Astrocyte of the spinal cord (primary cell): ENCODE results near the gene ANKRD40CL.

Source experiments
- DNase-seq: peaks from one replicate; pipeline ENCODE4 v3.0.0; 2011; ENCODE audit warnings: low read depth, low spot score
- H3K4me3 ChIP-seq: 2 replicates; pipeline ENCODE4 v1.5.1; 2011; ENCODE audit warnings: low read depth, mild to moderate bottlenecking, low read length, moderate library complexity
- CTCF ChIP-seq: IDR thresholded peaks from 2 replicates; pipeline ENCODE4 v1.5.1; 2012; ENCODE audit warnings: low read depth, mild to moderate bottlenecking, low read length, inconsistent platforms
- in situ Hi-C: cut with HindIII; loops from 2 replicates; pipeline ENCODE4 v1.10.0; 2017; ENCODE audit warnings: low sequenced_read_pairs

ANKRD40CL gene

GRCh38 chr17:50767446-50767845, at the start of gene ANKRD40CL:
ANKRD40CL (minus strand) TSS chr17:50767518; CDS start chr17:50766913, 605 bp downstream.
- no peak within 1 kb of the TSS for H3K4me3 ChIP-seq
- DNase-seq = no peak
- in situ Hi-C loops = no loop called here
- TF ChIP-seq CTCF = no peak

GRCh38 chr17:50816271-50816670, 49.0 kb upstream of the ANKRD40CL start:
- in situ Hi-C loops = no loop called here
- no peak for DNase-seq
- TF ChIP-seq CTCF = no peak
- no peak overlapping the region for H3K4me3 ChIP-seq

GRCh38 chr17:50815400-50815799, 48.1 kb upstream of the ANKRD40CL start:
- in situ Hi-C loops = no loop called here
- no peak for DNase-seq
- no peak overlapping the region for H3K4me3 ChIP-seq
- TF ChIP-seq CTCF = no peak

- H3K4me3 ChIP-seq = no peak overlapping the region
- DNase-seq = no peak
- no peak for TF ChIP-seq CTCF
- in situ Hi-C loops = no loop called here
These were observed 46.3 kb upstream of the ANKRD40CL start for GRCh38 chr17:50813583-50813982.

GRCh38 chr17:50808888-50809287, 41.6 kb upstream of the ANKRD40CL start:
- DNase-seq = no peak
- in situ Hi-C loops = no loop called here
- TF ChIP-seq CTCF = no peak
- no peak overlapping the region for H3K4me3 ChIP-seq

- in situ Hi-C loops = no loop called here
- TF ChIP-seq CTCF = no peak
- DNase-seq = no peak
- no peak overlapping the region for H3K4me3 ChIP-seq
These were observed 41.1 kb upstream of the ANKRD40CL start for GRCh38 chr17:50808413-50808812.

GRCh38 chr17:50807675-50808074, 40.4 kb upstream of the ANKRD40CL start:
- in situ Hi-C loops = no loop called here
- TF ChIP-seq CTCF = no peak
- no peak overlapping the region for H3K4me3 ChIP-seq
- no peak for DNase-seq
